NCI-H82 (cell line): ENCODE measurements around the gene XPO4.
A peak's percentile ranks its signal among the peaks of the same experiment; 100 is the strongest.
"Not testable (repeated sequence)": the region's sequence is repeated elsewhere in the genome, so short reads cannot be mapped to it uniquely, and the experiment has no call there.

ENCODE experiments used
- DNase-seq: peaks from one replicate; lab custom pipeline; 2025; lab: John Stamatoyannopoulos, UW

The XPO4 gene

DNA sequence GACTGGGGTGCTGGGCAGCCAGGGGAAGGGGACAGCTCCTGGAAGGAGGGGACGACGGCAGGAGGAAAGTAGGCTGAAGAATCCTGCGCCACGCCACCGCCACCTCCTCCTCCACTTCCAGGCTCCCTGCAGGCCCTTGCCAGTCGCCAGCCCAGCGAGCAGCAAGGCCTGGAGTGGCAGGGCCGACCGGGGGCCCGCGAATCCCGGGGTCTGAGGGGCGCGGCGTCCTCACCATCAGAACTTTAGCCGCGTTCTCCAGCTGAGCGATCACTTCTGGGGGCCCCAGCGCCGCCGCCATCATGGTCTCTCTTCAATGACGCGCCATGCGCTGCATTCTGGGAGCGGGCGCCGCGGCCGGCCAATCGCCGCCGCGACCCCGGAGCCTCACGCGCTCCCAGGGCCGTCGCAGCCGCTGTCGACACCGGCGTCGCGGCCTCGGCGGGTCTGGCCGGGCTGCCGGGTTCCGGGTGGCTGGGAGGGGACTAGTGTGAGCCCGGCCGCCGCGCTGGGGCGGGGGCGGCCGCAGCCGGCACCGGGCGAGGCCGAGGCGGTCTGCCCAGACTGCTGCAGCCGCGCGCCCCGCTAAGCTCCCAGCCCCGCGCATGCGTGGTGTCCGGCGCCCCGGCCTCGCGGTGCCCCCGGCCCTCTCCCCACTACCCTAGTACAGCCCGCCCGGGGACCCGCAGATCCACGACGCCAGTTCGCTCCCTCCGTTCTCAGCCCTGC, at the start of gene XPO4:
Gene XPO4, minus strand, starts transcription at position 309 of the 726 bp plus-strand sequence. Its CDS starts 8 bp downstream, at position 301.
- peak; percentile 92 for DNase-seq

DNA sequence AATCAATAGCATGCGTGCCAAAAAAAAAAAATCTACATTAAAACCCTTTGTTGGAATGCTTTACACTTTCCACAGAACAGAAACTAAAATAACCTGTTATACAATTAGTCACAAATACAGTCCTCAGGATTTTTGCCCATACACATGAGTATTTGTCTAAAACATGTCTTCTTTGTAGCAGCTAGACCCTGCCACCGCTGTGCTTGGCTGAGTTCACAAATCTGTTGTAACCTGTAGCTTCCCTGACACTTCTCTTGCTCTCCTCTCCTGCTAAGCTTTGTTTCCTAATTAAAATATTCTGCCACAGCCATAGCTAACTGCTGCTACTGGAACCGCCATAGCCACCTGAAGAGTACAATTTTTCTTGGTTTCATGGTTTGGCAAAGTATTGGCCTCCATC, 45.5 kb upstream of the XPO4 start:
- not testable (repeated sequence) for DNase-seq

GRCh38 chr13:20945952-20946383, 43.4 kb upstream of the XPO4 start:
- no peak for DNase-seq

DNA sequence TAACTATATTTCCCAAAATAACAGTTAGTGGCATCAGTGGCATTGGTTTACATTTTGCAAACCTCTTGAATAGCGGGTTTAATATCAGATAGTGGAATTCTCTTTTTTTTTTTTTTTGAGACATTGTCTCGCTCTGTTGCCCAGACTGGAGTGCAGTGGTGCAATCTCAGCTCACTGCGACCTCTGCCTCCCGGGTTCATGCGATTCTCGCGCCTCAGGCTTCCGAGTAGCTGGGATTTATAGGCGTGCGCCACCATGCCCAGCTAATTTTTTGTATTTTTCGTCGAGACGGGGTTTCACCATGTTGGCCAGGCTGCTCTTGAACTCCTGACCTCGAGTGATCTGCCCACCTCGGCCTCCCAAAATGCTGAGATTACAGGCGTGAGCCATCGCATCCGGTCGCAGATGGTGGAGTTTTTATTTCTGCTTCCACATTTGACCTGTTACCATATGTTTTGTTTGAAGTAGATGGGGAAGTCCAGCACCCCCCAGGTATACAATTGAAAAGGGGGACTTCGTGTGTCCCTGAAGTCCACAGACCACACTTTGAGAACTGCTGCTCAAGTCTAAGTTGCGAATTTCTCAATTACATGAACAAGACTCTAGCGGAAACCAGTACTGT, 40.5 kb upstream of the XPO4 start:
- DNase-seq: no peak

- not testable (repeated sequence) for DNase-seq
Observed at GRCh38 chr13:20940511-20940910, 38.0 kb upstream of the XPO4 start.

- no peak for DNase-seq
Observed at GRCh38 chr13:20940083-20940482, 37.5 kb upstream of the XPO4 start.

- DNase-seq: no peak
Observed at GRCh38 chr13:20939662-20940061, 37.1 kb upstream of the XPO4 start.

GRCh38 chr13:20938302-20938701, 35.8 kb upstream of the XPO4 start:
- DNase-seq: peak; percentile 48

- DNase-seq: no peak
Observed at GRCh38 chr13:20927596-20928257, 25.2 kb upstream of the XPO4 start.

- not testable (repeated sequence) for DNase-seq
Observed at GRCh38 chr13:20925395-20925790, 22.8 kb upstream of the XPO4 start.

GRCh38 chr13:20924758-20925394, 22.3 kb upstream of the XPO4 start:
- peak; percentile 94 for DNase-seq

- peak; percentile 26 for DNase-seq
Observed at GRCh38 chr13:20923272-20923671, 20.7 kb upstream of the XPO4 start.

GRCh38 chr13:20921572-20921971, 19.0 kb upstream of the XPO4 start:
- no peak for DNase-seq

DNA sequence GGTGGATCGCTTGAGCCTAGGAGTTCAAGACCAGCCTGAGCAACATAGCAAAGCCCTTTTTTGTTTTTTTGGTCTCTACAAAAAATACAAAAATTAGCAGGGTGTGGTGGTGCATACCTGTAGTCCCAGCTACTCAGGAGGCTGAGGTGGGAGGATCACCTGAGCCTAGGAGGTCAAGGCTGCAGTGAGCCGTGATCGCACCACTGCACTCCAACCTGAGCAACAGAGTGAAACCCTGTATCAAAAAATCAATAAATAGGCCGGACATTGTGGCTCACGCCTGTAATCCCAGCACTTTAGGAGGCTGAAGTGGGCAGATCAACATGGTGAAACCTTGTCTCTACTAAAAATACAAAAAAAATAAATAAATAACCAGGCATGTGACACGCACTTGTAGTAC, 13.1 kb upstream of the XPO4 start:
- DNase-seq: not testable (repeated sequence)

DNA sequence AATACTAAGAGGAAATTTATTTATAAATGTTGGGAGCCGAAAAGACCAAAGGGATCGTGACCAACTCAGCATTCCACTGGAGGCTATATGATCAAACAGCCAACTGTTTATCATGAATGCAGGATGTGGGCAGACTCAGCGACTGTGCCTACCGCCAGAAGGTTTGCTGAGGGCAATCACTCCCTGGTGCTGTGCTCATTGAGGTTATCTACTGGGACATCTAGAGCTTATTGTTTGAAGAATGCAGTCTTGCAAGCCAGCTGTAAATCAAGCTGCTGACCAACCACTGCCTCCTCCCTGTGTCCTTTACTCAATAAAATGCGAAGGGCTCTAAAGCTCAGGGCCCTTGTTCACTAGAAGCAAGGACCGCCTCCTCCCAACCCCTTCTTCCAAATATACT, 8.5 kb upstream of the XPO4 start:
- DNase-seq: no peak

DNA sequence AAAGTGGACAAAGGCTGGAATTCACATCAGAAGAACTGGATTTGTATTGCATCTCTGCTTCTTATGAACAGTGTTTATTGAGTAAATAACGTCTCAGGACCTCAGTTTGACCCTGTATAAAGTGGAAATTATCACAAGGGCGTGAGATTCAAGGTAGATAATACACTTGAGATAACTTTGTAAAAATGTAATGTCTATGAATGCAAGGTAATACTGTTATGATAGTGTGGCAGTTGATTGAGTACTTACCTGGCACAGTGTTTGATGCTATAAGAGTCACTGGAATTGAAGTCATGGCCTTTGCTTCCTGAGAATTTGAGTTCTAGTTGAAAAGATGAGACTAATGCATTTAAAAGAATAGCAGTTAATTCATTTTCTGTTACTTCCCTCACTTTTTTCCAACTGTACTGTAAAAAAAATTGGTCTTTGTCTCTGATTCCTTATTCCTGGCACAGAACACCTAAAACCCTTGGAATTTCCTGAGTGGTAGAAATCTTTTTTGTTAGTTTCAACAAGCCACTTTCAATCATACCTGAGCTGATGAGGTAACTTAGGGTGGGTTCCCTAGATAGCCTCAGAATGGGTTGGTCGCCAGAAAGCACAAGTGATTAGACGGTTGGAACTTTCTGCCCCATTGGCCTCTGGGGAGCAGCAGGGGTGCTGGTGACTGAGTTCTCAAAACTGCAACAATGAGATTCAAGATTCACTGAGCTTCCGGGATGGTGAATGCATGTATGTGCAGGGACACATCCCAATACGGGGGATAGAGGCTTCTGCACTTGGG, 6.4 kb upstream of the XPO4 start:
- no peak for DNase-seq

GRCh38 chr13:20904908-20905307, 2.4 kb upstream of the XPO4 start:
- no peak for DNase-seq

DNA sequence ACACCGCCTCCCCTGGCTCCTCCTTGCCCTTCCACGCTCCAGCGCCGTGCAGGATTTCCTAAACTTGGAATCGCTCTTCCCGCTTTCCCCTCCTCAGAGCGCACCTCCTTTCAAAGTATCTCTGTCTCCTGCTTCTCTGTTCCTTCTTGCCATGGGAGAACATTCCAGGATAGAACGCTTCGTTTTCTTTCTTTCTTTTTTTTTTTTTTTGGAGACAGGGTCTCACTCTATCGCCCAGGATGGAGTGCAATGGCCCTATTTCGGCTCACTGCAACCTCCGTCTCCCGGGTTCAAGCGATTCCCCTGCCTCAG, 574 bp upstream of the XPO4 start:
- DNase-seq: no peak

GRCh38 chr13:20901668-20902437, 693 bp downstream of the XPO4 start:
- DNase-seq: peak; percentile 98

GRCh38 chr13:20894245-20894644, 8.3 kb downstream of the XPO4 start:
- DNase-seq: no peak

GRCh38 chr13:20891768-20892167, 10.8 kb downstream of the XPO4 start:
- DNase-seq: no peak
